Smooth muscle cell (in vitro differentiated cells): Measurements from ENCODE around the gene SLC37A1. TPM values are rescaled to one million over a fixed set of nuclear protein-coding genes. Genes with fewer than 3 reads are reported as not detected.

Experiments
- DNase-seq: peaks from one replicate; lab custom pipeline; 2025; ENCODE audit not compliant: unreplicated experiment; lab: John Stamatoyannopoulos, UW
- H2AFZ ChIP-seq: fragments of 200-600 bp; sonication (generic); 2 replicates; pipeline ENCODE4 v1.6.0; 2016; ENCODE audit warnings: antibody characterized with exemption, low read depth, mild to moderate bottlenecking
- H3F3A ChIP-seq: fragments of 200-600 bp; sonication (generic); 2 replicates; pipeline ENCODE4 v1.6.0; 2017; ENCODE audit warnings: antibody characterized with exemption, low read depth
- H3K27ac ChIP-seq: fragments of 200-600 bp; sonication (generic); 2 replicates; pipeline ENCODE4 v1.5.1; 2016; ENCODE audit warnings: low read depth, mild to moderate bottlenecking
- H3K27me3 ChIP-seq: fragments of 200-600 bp; sonication (generic); 2 replicates; pipeline ENCODE4 v1.6.1; 2016; ENCODE audit warnings: low read depth, mild to moderate bottlenecking
- H3K36me3 ChIP-seq: fragments of 200-600 bp; sonication (generic); 2 replicates; pipeline ENCODE4 v1.5.1; 2016; ENCODE audit warnings: low read depth
- H3K4me1 ChIP-seq: fragments of 200-600 bp; sonication (generic); 2 replicates; pipeline ENCODE4 v1.5.1; 2016; ENCODE audit warnings: low read depth
- H3K4me2 ChIP-seq: fragments of 200-600 bp; sonication (generic); 2 replicates; pipeline ENCODE4 v1.6.0; 2016; ENCODE audit warnings: mild to moderate bottlenecking
- H3K4me3 ChIP-seq: fragments of 200-600 bp; sonication (generic); 2 replicates; pipeline ENCODE4 v1.5.1; 2016; ENCODE audit warnings: mild to moderate bottlenecking
- H3K79me2 ChIP-seq: fragments of 200-600 bp; sonication (generic); 2 replicates; pipeline ENCODE4 v1.6.0; 2016; ENCODE audit warnings: low read depth, mild to moderate bottlenecking
- H3K9ac ChIP-seq: fragments of 200-600 bp; sonication (generic); 2 replicates; pipeline ENCODE4 v1.6.0; 2016; ENCODE audit warnings: low read depth
- H3K9me3 ChIP-seq: fragments of 200-600 bp; sonication (generic); replicated peaks from 2 replicates; pipeline ENCODE4 v1.5.1; 2016; ENCODE audit warnings: low read depth
- H4K20me1 ChIP-seq: fragments of 200-600 bp; sonication (generic); 2 replicates; pipeline ENCODE4 v1.6.0; 2016; ENCODE audit warnings: low read depth
- WGBS: methylation state at CpG from one replicate; pipeline ENCODE4 v1.1.7; 2016; ENCODE audit warnings: low lambda C conversion rate; 5-methylcytosine and 5-hydroxymethylcytosine counted together
- polyA plus RNA-seq: library from polyadenylated mRNA; unstranded; fragments of >200 nt; fragmentation: Nextera tagmentation; extraction: Ambion mirVana; gene quantifications from 2 replicates; pipeline ENCODE4 v1.2.1, GENCODE V29; 2016
- total RNA-seq: library from RNA; depleted of rRNA; stranded (reverse); fragments of >200 nt; gene quantifications from 2 replicates; pipeline ENCODE4 v1.2.3, GENCODE V29; 2014
- TF ChIP-seq, protein P1 (sequence below): fragments of 200-600 bp; sonication (generic); IDR thresholded peaks from 2 replicates; pipeline ENCODE4 v1.5.1; 2017; ENCODE audit warnings: borderline replicate concordance, mild to moderate bottlenecking, antibody characterized with exemption; ENCODE audit not compliant: insufficient read depth, poor library complexity, severe bottlenecking

The SLC37A1 gene
- total and polyA plus RNA-seq, 2 experiments from 2014 or later: 15.0 to 18.0 TPM

DNA sequence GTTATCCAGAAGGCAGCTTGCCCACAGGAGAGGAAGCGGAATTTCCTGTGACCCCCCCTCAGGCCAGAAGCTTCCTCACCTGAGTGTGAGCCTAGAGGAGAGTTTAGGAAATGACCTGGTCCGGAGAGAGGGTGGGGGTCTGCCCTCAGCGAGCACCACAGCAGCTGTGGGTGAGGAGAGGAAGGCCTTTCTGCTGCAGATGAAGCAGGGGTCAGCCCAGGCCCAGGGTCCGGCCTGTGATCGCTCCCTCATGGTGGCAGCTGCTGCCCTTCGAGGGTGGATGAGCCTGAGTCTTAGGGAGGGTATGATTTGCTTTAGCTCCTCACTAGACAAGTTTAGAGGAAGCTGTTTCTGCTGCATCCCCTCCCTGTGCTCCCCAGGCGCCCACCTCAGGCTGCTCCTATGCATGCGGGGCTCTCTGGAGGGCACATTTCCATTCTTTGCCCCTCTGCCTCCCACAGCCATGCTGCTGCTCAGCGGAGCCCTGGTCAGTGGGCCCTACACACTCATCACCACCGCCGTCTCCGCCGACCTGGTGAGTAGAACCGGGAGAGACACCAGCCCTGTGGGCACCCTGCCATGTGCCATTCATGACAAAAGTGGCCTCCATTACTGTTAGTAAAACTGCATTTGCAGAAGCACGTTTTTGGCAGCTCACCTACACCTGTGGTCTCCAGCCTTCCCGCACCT, 53.0 kb downstream of the SLC37A1 start:
- H4K20me1 ChIP-seq: no peaks in the 10 kb centered on the region
- H3K9me3 ChIP-seq: no peaks in the 10 kb centered on the region
- H3K36me3 ChIP-seq: no peaks in the 10 kb centered on the region
- WGBS: 95% methylated on average over 16 of the region's 16 CpGs
- TF ChIP-seq, protein P1, sequence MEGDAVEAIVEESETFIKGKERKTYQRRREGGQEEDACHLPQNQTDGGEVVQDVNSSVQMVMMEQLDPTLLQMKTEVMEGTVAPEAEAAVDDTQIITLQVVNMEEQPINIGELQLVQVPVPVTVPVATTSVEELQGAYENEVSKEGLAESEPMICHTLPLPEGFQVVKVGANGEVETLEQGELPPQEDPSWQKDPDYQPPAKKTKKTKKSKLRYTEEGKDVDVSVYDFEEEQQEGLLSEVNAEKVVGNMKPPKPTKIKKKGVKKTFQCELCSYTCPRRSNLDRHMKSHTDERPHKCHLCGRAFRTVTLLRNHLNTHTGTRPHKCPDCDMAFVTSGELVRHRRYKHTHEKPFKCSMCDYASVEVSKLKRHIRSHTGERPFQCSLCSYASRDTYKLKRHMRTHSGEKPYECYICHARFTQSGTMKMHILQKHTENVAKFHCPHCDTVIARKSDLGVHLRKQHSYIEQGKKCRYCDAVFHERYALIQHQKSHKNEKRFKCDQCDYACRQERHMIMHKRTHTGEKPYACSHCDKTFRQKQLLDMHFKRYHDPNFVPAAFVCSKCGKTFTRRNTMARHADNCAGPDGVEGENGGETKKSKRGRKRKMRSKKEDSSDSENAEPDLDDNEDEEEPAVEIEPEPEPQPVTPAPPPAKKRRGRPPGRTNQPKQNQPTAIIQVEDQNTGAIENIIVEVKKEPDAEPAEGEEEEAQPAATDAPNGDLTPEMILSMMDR: no peak
- no peak for DNase-seq
- no peaks in the 10 kb centered on the region for H3F3A ChIP-seq
- no peak overlapping the region for H3K4me2 ChIP-seq
- H3K4me3 ChIP-seq: no peak overlapping the region
- no peaks in the 10 kb centered on the region for H3K27me3 ChIP-seq
- H3K4me1 ChIP-seq: no peaks in the 10 kb centered on the region
- H2AFZ ChIP-seq: no peak overlapping the region
- no peaks in the 10 kb centered on the region for H3K79me2 ChIP-seq
- no peak overlapping the region for H3K27ac ChIP-seq
- no peak overlapping the region for H3K9ac ChIP-seq

GRCh38 chr21:42567214-42567555, 53.5 kb downstream of the SLC37A1 start:
- H3K27ac ChIP-seq: no peak overlapping the region
- no peaks in the 10 kb centered on the region for H3F3A ChIP-seq
- DNase-seq: no peak
- no peaks in the 10 kb centered on the region for H4K20me1 ChIP-seq
- no peak overlapping the region for H3K4me2 ChIP-seq
- 97% methylated on average over 10 of the region's 10 CpGs for WGBS
- no peak overlapping the region for H3K9ac ChIP-seq
- no peaks in the 10 kb centered on the region for H3K4me1 ChIP-seq
- TF ChIP-seq, protein P1: no peak
- no peak overlapping the region for H2AFZ ChIP-seq
- H3K36me3 ChIP-seq: no peaks in the 10 kb centered on the region
- no peaks in the 10 kb centered on the region for H3K9me3 ChIP-seq
- H3K4me3 ChIP-seq: no peak overlapping the region
- no peaks in the 10 kb centered on the region for H3K79me2 ChIP-seq
- H3K27me3 ChIP-seq: no peaks in the 10 kb centered on the region

- no peaks in the 10 kb centered on the region for H3F3A ChIP-seq
- 91% methylated on average over 14 of the region's 14 CpGs for WGBS
- DNase-seq: no peak
- no peak overlapping the region for H3K27ac ChIP-seq
- H3K4me2 ChIP-seq: no peak overlapping the region
- no peaks in the 10 kb centered on the region for H3K79me2 ChIP-seq
- H3K4me1 ChIP-seq: no peaks in the 10 kb centered on the region
- H3K36me3 ChIP-seq: no peaks in the 10 kb centered on the region
- no peak overlapping the region for H3K4me3 ChIP-seq
- H3K9ac ChIP-seq: no peak overlapping the region
- no peaks in the 10 kb centered on the region for H4K20me1 ChIP-seq
- no peaks in the 10 kb centered on the region for H3K9me3 ChIP-seq
- TF ChIP-seq, protein P1: no peak
- no peak overlapping the region for H2AFZ ChIP-seq
- H3K27me3 ChIP-seq: no peaks in the 10 kb centered on the region
Observed at GRCh38 chr21:42567861-42568260, 54.2 kb downstream of the SLC37A1 start.

DNA sequence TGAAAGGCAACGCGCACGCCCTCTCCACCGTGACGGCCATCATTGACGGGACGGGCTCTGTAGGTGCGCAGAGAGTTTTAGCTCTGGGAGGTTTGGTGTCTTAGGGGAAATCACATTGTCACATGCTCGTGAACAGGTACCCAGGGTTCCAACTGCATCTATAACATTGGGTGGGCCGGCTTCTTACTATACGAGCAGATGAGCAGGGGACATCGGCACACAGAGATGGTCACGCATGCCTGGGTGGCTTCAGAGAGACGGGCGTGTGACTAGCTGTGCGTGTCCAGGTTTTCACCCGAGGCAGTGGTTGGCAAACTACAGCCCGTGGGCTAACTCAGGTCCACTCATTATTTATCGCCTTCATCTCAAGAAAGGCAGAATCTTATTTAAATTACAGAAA, 54.7 kb downstream of the SLC37A1 start:
- Histone ChIP-seq H3K9ac (no peak overlapping the region), H3K36me3 (no peaks in the 10 kb centered on the region), H3K79me2 (no peaks in the 10 kb centered on the region), H3K27ac (no peak overlapping the region), H3K27me3 (no peaks in the 10 kb centered on the region), H3K4me2 (no peak overlapping the region), H3K4me1 (no peaks in the 10 kb centered on the region), H3F3A (no peaks in the 10 kb centered on the region), H2AFZ (no peak overlapping the region), H4K20me1 (no peaks in the 10 kb centered on the region), H3K9me3 (no peaks in the 10 kb centered on the region), H3K4me3 (no peak overlapping the region)
- TF ChIP-seq, protein P1: no peak
- 95% methylated on average over 19 of the region's 19 CpGs for WGBS
- DNase-seq: no peak
